Ascending aorta (tissue), 2 donors: Measurements from ENCODE around the gene CNST. TPM values are rescaled to one million over a fixed set of nuclear protein-coding genes. Genes with fewer than 3 reads are reported as not detected.

ENCODE experiments used
- DNase-seq, 2 donors: peaks; one replicate each; pipeline ENCODE4 v3.0.0-alpha.2; 2019; ENCODE audit warnings: low spot score in 2 of 2
- H3K27ac ChIP-seq, 2 donors: fragments of 200-600 bp; sonication (generic); one replicate each; pipeline ENCODE4 v1.5.1; 2016 to 2017; ENCODE audit warnings: mild to moderate bottlenecking in 1 of 2
- H3K27me3 ChIP-seq: fragments of 200-600 bp; sonication (generic); one replicate; pipeline ENCODE4 v1.5.1; 2017
- H3K36me3 ChIP-seq, 2 donors: fragments of 200-600 bp; sonication (generic); one replicate each; pipeline ENCODE4 v1.5.1; 2016
- H3K4me1 ChIP-seq, 2 donors: fragments of 200-600 bp; sonication (generic); one replicate each; pipeline ENCODE4 v1.5.1; 2016 to 2017; ENCODE audit warnings: mild to moderate bottlenecking in 1 of 2
- H3K4me3 ChIP-seq, 2 donors: fragments of 200-600 bp; sonication (generic); one replicate each; pipeline ENCODE4 v1.5.1; 2016 to 2017; ENCODE audit warnings: mild to moderate bottlenecking in 1 of 2
- H3K9me3 ChIP-seq, 2 donors: fragments of 200-600 bp; sonication (generic); one replicate each; pipeline ENCODE4 v1.5.1; 2016
- intact Hi-C: fragments of 100-400 bp; cut with DNase I; formaldehyde crosslinking; loops from one replicate; pipeline ENCODE4 v1.15.1; 2023
- total RNA-seq: library from RNA; depleted of rRNA; stranded (reverse); fragments of >200 nt; gene quantifications from one replicate; pipeline ENCODE4 v1.1.0, GENCODE V29; 2016
- TF ChIP-seq, protein P1 (sequence below), 3 experiments: fragments of 200-600 bp in 2 of 3; fragments of 450-650 bp in 1 of 3; sonication (generic) in 2 of 3; IDR thresholded peaks; one replicate each; pipeline ENCODE4 v1.5.1; 2016 to 2019; ENCODE audit warnings: antibody characterized with exemption in 3 of 3, mild to moderate bottlenecking in 1 of 3, moderate library complexity in 1 of 3

Gene CNST
- total RNA-seq, 1 donor from 2014 or later = 125 TPM

GRCh38 chr1:246582301-246583055 is 16.2 kb downstream of the CNST start:
- intact Hi-C loops = no loop called here
- Histone ChIP-seq H3K36me3 (peaks cover 5 to 9% of the 10 kb centered on the region in 2 donors), H3K27ac (no peak overlapping the region), H3K4me1 (peaks cover 0 to 12% of the 10 kb centered on the region in 2 donors), H3K27me3 (no peaks in the 10 kb centered on the region), H3K4me3 (no peak overlapping the region), H3K9me3 (no peaks in the 10 kb centered on the region)
- no peak for DNase-seq
- TF ChIP-seq, protein P1, sequence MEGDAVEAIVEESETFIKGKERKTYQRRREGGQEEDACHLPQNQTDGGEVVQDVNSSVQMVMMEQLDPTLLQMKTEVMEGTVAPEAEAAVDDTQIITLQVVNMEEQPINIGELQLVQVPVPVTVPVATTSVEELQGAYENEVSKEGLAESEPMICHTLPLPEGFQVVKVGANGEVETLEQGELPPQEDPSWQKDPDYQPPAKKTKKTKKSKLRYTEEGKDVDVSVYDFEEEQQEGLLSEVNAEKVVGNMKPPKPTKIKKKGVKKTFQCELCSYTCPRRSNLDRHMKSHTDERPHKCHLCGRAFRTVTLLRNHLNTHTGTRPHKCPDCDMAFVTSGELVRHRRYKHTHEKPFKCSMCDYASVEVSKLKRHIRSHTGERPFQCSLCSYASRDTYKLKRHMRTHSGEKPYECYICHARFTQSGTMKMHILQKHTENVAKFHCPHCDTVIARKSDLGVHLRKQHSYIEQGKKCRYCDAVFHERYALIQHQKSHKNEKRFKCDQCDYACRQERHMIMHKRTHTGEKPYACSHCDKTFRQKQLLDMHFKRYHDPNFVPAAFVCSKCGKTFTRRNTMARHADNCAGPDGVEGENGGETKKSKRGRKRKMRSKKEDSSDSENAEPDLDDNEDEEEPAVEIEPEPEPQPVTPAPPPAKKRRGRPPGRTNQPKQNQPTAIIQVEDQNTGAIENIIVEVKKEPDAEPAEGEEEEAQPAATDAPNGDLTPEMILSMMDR (IDR thresholded peaks at IDR 0.05) = no peak

DNA sequence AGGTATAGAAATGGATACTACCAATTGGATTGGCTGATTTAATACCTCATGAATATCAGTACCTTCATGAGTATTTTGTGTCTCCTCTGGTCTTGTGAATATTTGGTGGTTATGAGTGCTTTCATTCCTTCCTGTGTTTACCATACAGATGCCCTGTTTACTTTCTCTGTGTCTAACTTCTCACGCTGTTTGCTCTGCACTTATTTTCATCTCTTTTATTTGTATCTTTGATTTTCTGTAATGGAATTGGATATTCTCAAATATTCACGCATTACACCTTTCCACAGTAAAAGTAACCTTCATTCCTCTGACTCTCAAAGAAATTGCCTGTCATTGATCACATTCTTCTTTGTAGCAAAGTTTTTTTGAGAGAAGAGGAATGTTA is 16.8 kb downstream of the CNST start:
- intact Hi-C loops = no loop called here
- Histone ChIP-seq H3K27ac (no peak overlapping the region), H3K4me3 (no peak overlapping the region), H3K9me3 (no peaks in the 10 kb centered on the region), H3K36me3 (peaks cover 5 to 9% of the 10 kb centered on the region in 2 donors), H3K27me3 (no peaks in the 10 kb centered on the region), H3K4me1 (peaks cover 0 to 15% of the 10 kb centered on the region in 2 donors)
- no peak for DNase-seq
- TF ChIP-seq, protein P1 (IDR thresholded peaks at IDR 0.05) = no peak

GRCh38 chr1:246583448-246584185 is 17.4 kb downstream of the CNST start:
- Histone ChIP-seq H3K27ac (no peak overlapping the region), H3K36me3 (peaks cover 5 to 9% of the 10 kb centered on the region in 2 donors), H3K27me3 (no peaks in the 10 kb centered on the region), H3K4me1 (peaks cover 0 to 15% of the 10 kb centered on the region in 2 donors), H3K9me3 (no peaks in the 10 kb centered on the region), H3K4me3 (no peak overlapping the region)
- TF ChIP-seq, protein P1 (IDR thresholded peaks at IDR 0.05) = no peak
- DNase-seq = no peak
- intact Hi-C loops = no loop called here

GRCh38 chr1:246587032-246587431 is 20.8 kb downstream of the CNST start:
- TF ChIP-seq, protein P1 (IDR thresholded peaks at IDR 0.05) = no peak
- Histone ChIP-seq H3K27me3 (no peaks in the 10 kb centered on the region), H3K27ac (peak overlapping the region; percentile 12 to 79), H3K9me3 (no peaks in the 10 kb centered on the region), H3K4me3 (no peak overlapping the region), H3K4me1 (peaks cover 0 to 15% of the 10 kb centered on the region in 2 donors), H3K36me3 (peaks cover 5 to 9% of the 10 kb centered on the region in 2 donors)
- no peak for DNase-seq
- intact Hi-C loops = no loop called here

DNA sequence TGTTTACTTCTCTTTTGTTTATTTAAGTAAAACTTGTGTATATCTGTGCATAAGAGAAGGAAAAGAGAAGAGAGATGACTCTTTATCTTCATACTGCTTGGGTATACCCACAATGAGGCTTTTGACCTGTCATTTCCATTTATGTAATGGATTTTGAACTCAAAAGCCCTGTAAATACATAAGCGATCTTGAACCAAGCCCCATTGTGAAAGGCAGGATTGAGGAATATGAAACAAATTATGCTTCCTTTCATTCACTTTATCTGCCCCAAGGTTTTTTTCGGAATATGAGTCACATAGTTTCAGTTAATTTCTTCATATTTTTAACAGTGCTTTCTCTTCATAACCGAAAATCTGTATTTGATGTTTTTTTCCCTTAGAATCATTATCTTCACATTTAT is 21.4 kb downstream of the CNST start:
- Histone ChIP-seq H3K9me3 (no peaks in the 10 kb centered on the region), H3K36me3 (peaks cover 5 to 9% of the 10 kb centered on the region in 2 donors), H3K27ac (peak overlapping the region; percentile 12 to 79), H3K4me1 (peaks cover 0 to 18% of the 10 kb centered on the region in 2 donors), H3K27me3 (no peaks in the 10 kb centered on the region), H3K4me3 (peak overlapping the region in 1 of 2 donors; percentile 34)
- TF ChIP-seq, protein P1 (IDR thresholded peaks at IDR 0.05) = no peak
- no peak for DNase-seq
- intact Hi-C loops = no loop called here
